Tibial nerve (tissue), 4 donors: ENCODE results near the gene TNFSF13B. TPM values are rescaled to one million over a fixed set of nuclear protein-coding genes. Genes with fewer than 3 reads are reported as not detected.
A peak's percentile ranks its signal among the peaks of the same experiment; 100 is the strongest.

Experiments used
- DNase-seq, 2 donors: peaks; one replicate each; pipeline ENCODE4 v3.0.0-alpha.2; 2019; ENCODE audit warnings: low spot score in 2 of 2
- H3K27ac ChIP-seq, 4 donors: fragments of 200-600 bp; sonication (generic) in 3 of 4; one replicate each; pipeline ENCODE4 v1.5.1; 2017 to 2019; ENCODE audit warnings: mild to moderate bottlenecking in 1 of 4
- H3K27me3 ChIP-seq, 2 donors: fragments of 200-600 bp; sonication (generic) in 1 of 2; one replicate each; pipeline versions ENCODE4 v1.5.1 to v1.6.0; 2017 to 2019
- H3K36me3 ChIP-seq, 3 donors: fragments of 200-600 bp; sonication (generic); one replicate each; pipeline ENCODE4 v1.5.1; 2018 to 2019
- H3K4me1 ChIP-seq, 4 donors: fragments of 200-600 bp; sonication (generic) in 3 of 4; one replicate each; pipeline ENCODE4 v1.5.1; 2017 to 2019
- H3K4me3 ChIP-seq, 4 donors: fragments of 200-600 bp; sonication (generic) in 3 of 4; one replicate each; pipeline ENCODE4 v1.5.1; 2017 to 2019; ENCODE audit warnings: mild to moderate bottlenecking in 1 of 4, moderate library complexity in 1 of 4
- H3K9me3 ChIP-seq, 4 donors: fragments of 200-600 bp; sonication (generic) in 3 of 4; one replicate each; pipeline ENCODE4 v1.5.1; 2017 to 2019
- CTCF ChIP-seq, 5 experiments: fragments of 200-600 bp in 3 of 5; fragments of 450-650 bp in 2 of 5; sonication (generic) in 3 of 5; IDR thresholded peaks; one replicate each; pipeline ENCODE4 v1.5.1; 2016 to 2019; ENCODE audit warnings: antibody characterized with exemption in 5 of 5, mild to moderate bottlenecking in 3 of 5, moderate library complexity in 2 of 5
- EP300 ChIP-seq, 2 donors: sonication (generic); formaldehyde crosslinking; IDR thresholded peaks; one replicate each; pipeline ENCODE4 v1.6.1; 2017; ENCODE audit warnings: antibody characterized with exemption in 2 of 2, mild to moderate bottlenecking in 1 of 2
- POLR2A ChIP-seq, 2 donors: fragments of 450-650 bp; IDR thresholded peaks; one replicate each; pipeline ENCODE4 v1.6.1; 2017; ENCODE audit warnings: antibody characterized with exemption in 2 of 2, mild to moderate bottlenecking in 2 of 2, moderate library complexity in 2 of 2
- whole genome bisulfite sequencing, 2 donors: methylation state at CpG; one replicate each; pipeline ENCODE4 v1.1.5; 2018; 5-methylcytosine and 5-hydroxymethylcytosine counted together
- total RNA-seq, 4 donors: library from RNA; depleted of rRNA; stranded (reverse); fragments of >200 nt; gene quantifications; one replicate each; pipeline ENCODE4 v1.1.0, GENCODE V29; 2016

The TNFSF13B gene
- total RNA-seq, 4 donors from 2014 or later, result 0.44 to 6.7 (median 1.6) TPM

DNA sequence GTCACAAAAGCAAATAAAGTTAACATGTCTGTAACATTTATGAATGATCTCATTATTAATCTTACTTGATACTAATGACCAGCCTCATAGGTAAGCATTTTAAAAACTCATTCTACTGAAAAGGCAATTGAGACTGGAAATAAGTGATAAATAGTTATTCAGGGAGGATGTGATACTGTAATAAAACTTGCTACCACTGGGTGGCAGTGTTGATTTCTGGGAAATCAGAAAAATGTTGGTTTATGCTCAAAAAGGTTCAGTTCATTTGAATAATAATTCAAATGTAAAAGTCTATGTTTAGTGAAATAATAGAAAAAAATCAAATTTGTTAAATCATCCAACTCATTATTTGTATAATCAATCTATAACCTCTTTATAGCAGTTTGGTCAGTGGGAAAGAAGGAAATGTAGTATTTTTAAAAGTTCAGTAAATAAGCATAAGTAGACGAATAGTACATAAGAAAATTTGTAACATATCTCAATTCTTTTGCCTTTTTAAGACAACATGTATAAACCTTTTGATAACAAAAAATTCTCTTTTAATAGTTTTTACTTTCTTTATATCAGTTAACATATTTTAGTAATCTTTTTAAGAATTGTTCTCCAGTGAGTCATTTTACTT is 41.8 kb upstream of the TNFSF13B start:
- no peaks in the 10 kb centered on the region for H3K27me3 ChIP-seq
- TF ChIP-seq CTCF (IDR thresholded peaks at IDR 0.05), result peak; percentile 57 to 75 (median 69)
- no peak for TF ChIP-seq POLR2A (IDR thresholded peaks at IDR 0.05)
- H3K4me3 ChIP-seq, result no peak overlapping the region
- H3K36me3 ChIP-seq, result peaks cover 0 to 7% (median 0%) of the 10 kb centered on the region in 3 donors
- peak in 1 of 2 donors; percentile 72 for DNase-seq
- no peaks in the 10 kb centered on the region for H3K9me3 ChIP-seq
- peaks cover 0 to 39% (median 3%) of the 10 kb centered on the region in 4 donors for H3K4me1 ChIP-seq
- 91% methylated on average over 1 of the region's 1 CpG for WGBS, 2 donors
- H3K27ac ChIP-seq, result no peak overlapping the region

GRCh38 chr13:108230377-108230776 is 39.1 kb upstream of the TNFSF13B start:
- no peaks in the 10 kb centered on the region for H3K9me3 ChIP-seq
- H3K36me3 ChIP-seq, result peaks cover 0 to 7% (median 0%) of the 10 kb centered on the region in 3 donors
- no peak overlapping the region for H3K4me3 ChIP-seq
- H3K27ac ChIP-seq, result no peak overlapping the region
- H3K4me1 ChIP-seq, result peaks cover 0 to 24% (median 0%) of the 10 kb centered on the region in 4 donors
- TF ChIP-seq EP300 (IDR thresholded peaks at IDR 0.05), result no peak
- TF ChIP-seq CTCF (IDR thresholded peaks at IDR 0.05), result no peak
- TF ChIP-seq POLR2A (IDR thresholded peaks at IDR 0.05), result no peak
- no peak for DNase-seq
- no peaks in the 10 kb centered on the region for H3K27me3 ChIP-seq

GRCh38 chr13:108249150-108249549 is 20.4 kb upstream of the TNFSF13B start:
- WGBS, 2 donors, result 68 to 70% methylated on average over 4 of the region's 4 CpGs
- TF ChIP-seq EP300 (IDR thresholded peaks at IDR 0.05) (no peak), POLR2A (IDR thresholded peaks at IDR 0.05) (no peak), CTCF (IDR thresholded peaks at IDR 0.05) (no peak)
- H3K27ac ChIP-seq, result no peak overlapping the region
- no peak overlapping the region for H3K4me3 ChIP-seq
- peaks cover 0 to 49% (median 10%) of the 10 kb centered on the region in 4 donors for H3K9me3 ChIP-seq
- H3K27me3 ChIP-seq, result no peaks in the 10 kb centered on the region
- DNase-seq, result no peak
- H3K4me1 ChIP-seq, result no peaks in the 10 kb centered on the region
- H3K36me3 ChIP-seq, result no peaks in the 10 kb centered on the region

- no peak overlapping the region for H3K27ac ChIP-seq
- no peaks in the 10 kb centered on the region for H3K36me3 ChIP-seq
These were observed 12.3 kb upstream of the TNFSF13B start for GRCh38 chr13:108257248-108257647.

More at GRCh38 chr13:108257248-108257647, 12.3 kb upstream of the TNFSF13B start:
- 73 to 77% methylated on average over 2 of the region's 2 CpGs for WGBS, 2 donors
- Histone ChIP-seq H3K9me3 (peaks cover 0 to 13% (median 2%) of the 10 kb centered on the region in 4 donors), H3K27me3 (no peaks in the 10 kb centered on the region), H3K4me1 (no peaks in the 10 kb centered on the region), H3K4me3 (no peak overlapping the region)
- DNase-seq, result no peak
- TF ChIP-seq EP300 (IDR thresholded peaks at IDR 0.05) (no peak), CTCF (IDR thresholded peaks at IDR 0.05) (no peak), POLR2A (IDR thresholded peaks at IDR 0.05) (no peak)
